NB4 (cell line): ENCODE measurements around the gene CCNL1.

ENCODE experiments used
- CTCF ChIP-seq: IDR thresholded peaks from one replicate; pipeline ENCODE4 v1.5.1; 2012; ENCODE audit warnings: low read depth, low read length
- POLR2A ChIP-seq: IDR thresholded peaks from 2 replicates; pipeline ENCODE4 v1.6.1; 2011; ENCODE audit warnings: mild to moderate bottlenecking; ENCODE audit not compliant: insufficient read length; ENCODE audit errors: extremely low read depth
- TF ChIP-seq, protein P1 (sequence below): IDR thresholded peaks from 2 replicates; pipeline ENCODE4 v1.6.1; 2011; ENCODE audit warnings: low read depth, low read length

DNA sequence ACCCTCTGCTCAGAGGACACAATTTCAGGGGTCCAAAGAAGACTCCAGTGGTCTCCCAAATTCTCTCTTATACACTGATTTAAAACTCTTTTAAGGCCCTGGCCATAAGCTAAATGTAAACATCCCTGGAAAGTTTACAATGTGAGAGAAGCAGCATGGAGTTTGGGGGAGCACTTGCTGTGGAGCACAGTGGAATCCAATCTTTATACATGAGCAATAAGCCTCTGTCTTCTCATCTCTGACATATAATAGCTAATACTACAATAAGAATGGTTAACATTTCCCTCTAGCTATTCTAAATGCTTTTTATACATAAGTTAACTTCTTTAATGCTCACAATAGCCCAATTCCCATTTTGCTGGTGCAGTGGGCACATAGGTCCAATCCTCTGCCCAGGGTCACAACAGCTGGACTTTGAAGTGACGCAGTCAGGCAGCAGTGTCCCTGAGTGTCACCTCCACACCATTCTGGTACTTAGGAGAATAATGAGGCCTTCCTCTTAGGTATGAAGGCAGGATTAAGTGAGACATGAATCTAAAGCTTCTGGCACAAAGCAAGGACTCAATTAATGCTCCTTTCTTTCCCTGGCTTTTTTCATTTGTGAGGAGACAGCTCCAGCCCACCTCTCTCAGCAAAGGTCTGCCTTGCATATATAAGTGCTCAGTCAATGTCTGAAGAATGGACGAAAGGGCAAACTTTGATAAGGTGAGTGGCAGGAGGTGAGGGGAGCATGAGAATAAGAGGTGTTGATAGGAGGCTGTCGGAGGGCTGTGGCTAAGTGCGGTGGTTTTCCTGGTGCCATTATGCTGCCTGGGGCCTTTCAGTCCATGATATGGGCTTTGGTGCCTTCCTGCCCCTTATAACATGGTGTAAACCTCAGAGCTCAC, 26.3 kb downstream of the CCNL1 start:
- TF ChIP-seq POLR2A (no peak), CTCF (no peak)
- TF ChIP-seq, protein P1, sequence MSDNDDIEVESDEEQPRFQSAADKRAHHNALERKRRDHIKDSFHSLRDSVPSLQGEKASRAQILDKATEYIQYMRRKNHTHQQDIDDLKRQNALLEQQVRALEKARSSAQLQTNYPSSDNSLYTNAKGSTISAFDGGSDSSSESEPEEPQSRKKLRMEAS, result no peak
